Ovary (tissue), 3 donors: Measurements from ENCODE around the gene DNAJB8.

Source experiments
- CTCF ChIP-seq, 3 donors: fragments of 450-650 bp in 2 of 3; fragments of 200-600 bp in 1 of 3; IDR thresholded peaks; one replicate each; pipeline versions ENCODE4 v1.5.1 to v1.8.0; 2016 to 2022; ENCODE audit warnings: antibody characterized with exemption in 3 of 3, mild to moderate bottlenecking in 1 of 3
- POLR2A ChIP-seq: fragments of 450-650 bp; IDR thresholded peaks from one replicate; pipeline ENCODE4 v1.6.1; 2017; ENCODE audit warnings: antibody characterized with exemption, mild to moderate bottlenecking, moderate library complexity
- donor health status: DM: no; HTN: no; CAD: no.

DNA sequence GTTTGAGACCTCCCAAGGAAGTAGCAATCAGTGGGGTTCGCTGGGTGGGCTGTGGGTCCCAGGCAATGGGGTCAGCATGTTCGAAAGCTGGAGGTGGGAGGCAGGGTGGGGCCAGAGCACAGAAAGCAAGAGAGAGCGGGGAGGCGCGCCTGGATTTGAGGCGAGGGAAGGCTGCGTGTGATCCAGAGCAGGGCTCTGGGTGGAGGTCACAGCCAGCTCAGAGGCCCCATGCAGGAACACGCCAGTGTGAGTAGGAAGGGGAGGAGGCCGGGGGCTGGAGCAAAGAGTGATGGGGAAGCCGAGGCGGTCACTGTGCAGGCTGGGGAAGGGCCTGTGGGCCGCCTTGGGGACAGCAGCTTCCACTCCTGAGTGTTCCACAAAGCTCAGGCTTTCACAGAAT, 8.8 kb downstream of the DNAJB8 start:
- TF ChIP-seq POLR2A (no peak), CTCF (IDR thresholded peaks at IDR 0.05) (no peak)
